Germinal center (tissue), 1 donor: Measurements from ENCODE around the gene PCDHB1.
"Not testable (repeated sequence)": the region's sequence is repeated elsewhere in the genome, so short reads cannot be mapped to it uniquely, and the experiment has no call there.

ENCODE experiments used
- DNase-seq: peaks from one replicate; pipeline ENCODE4 v3.0.0; 2012; ENCODE audit warnings: mixed read lengths, low spot score

The PCDHB1 gene

DNA sequence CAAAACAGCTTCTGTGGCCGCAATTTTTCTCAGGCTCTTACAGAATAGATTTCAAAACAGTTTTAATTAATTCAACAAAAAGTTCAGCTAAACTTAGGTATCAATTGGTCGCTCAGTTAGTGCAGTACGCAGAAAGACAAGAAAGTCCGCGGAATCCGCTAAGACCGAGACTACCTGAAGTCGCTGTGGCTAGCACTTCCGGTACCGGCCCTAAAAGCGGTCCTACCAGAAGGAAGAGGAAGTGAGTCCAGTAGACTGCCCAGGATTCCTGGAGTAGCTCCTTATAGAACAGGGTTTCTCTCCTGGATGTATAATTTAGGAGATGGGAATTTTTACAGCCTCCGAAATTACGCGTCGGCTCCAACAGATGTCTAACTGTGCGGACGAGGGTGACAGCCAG is 26.7 kb downstream of the PCDHB1 start:
- no peak for DNase-seq

DNA sequence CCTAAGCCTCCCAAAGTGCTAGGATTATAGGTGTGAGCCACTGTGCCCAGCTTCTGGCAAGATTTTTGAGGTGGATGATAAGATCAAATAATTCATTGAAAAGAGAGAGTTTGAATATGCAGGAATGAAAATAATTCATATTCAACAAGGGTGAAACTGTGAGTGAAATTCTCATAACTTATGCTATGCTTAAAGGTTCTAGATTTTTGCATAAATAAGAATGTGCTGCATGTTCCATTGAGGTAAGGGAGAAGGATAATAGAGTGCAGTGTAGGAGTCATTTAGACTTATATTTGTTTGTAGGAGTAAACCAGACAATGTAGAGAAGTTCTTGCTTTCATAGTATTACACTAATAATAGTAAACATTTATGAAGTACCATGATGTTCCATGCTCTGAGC is 31.1 kb downstream of the PCDHB1 start:
- DNase-seq, result no peak

GRCh38 chr5:141084487-141084989 is 33.4 kb downstream of the PCDHB1 start:
- DNase-seq, result no peak

- DNase-seq, result no peak
Observed at GRCh38 chr5:141094481-141095262, 43.5 kb downstream of the PCDHB1 start, which contains the start of gene PCDHB2. Gene PCDHB2 (plus strand): TSS chr5:141094615. CDS start chr5:141094791, 176 bp downstream.

DNA sequence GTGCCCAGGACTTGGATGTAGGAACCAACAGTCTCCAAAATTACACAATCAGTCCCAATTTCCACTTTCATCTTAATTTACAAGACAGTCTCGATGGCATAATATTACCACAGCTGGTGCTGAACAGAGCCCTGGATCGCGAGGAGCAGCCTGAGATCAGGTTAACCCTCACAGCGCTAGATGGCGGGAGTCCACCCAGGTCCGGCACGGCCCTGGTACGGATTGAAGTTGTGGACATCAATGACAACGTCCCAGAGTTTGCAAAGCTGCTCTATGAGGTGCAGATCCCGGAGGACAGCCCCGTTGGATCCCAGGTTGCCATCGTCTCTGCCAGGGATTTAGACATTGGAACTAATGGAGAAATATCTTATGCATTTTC is 44.1 kb downstream of the PCDHB1 start:
- no peak for DNase-seq

- DNase-seq, result not testable (repeated sequence)
Observed at GRCh38 chr5:141096181-141096580, 45.0 kb downstream of the PCDHB1 start.

- DNase-seq, result not testable (repeated sequence)
Observed at GRCh38 chr5:141096586-141096985, 45.4 kb downstream of the PCDHB1 start.

GRCh38 chr5:141100243-141100805 is 49.1 kb downstream of the PCDHB1 start, which contains the start of gene PCDHB3:
Gene PCDHB3 (plus strand): TSS chr5:141100473. CDS start chr5:141100650, 177 bp downstream.
- no peak for DNase-seq

DNA sequence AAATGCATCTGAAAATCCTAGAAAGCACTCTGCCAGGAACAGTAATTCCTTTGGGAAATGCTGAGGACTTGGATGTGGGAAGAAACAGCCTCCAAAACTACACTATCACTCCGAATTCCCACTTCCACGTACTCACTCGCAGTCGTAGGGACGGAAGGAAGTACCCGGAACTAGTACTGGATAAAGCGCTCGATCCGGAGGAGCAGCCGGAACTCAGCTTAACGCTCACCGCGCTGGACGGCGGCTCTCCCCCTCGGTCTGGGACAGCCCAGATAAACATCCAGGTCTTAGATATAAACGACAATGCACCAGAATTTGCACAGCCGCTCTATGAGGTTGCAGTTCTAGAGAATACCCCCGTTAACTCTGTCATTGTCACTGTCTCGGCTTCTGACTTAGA is 49.9 kb downstream of the PCDHB1 start:
- DNase-seq, result no peak

DNA sequence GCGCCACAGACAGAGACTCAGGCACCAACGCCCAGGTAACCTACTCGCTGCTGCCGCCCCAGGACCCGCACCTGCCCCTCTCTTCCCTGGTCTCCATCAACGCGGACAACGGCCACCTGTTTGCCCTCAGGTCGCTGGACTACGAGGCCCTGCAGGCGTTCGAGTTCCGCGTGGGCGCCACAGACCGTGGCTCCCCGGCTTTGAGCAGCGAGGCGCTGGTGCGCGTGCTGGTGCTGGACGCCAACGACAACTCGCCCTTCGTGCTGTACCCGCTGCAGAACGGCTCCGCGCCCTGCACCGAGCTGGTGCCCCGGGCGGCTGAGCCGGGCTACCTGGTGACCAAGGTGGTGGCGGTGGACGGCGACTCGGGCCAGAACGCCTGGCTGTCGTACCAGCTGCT is 50.9 kb downstream of the PCDHB1 start:
- not testable (repeated sequence) for DNase-seq

GRCh38 chr5:141102471-141102870 is 51.3 kb downstream of the PCDHB1 start:
- not testable (repeated sequence) for DNase-seq

- DNase-seq, result no peak
Observed at GRCh38 chr5:141105350-141105749, 54.2 kb downstream of the PCDHB1 start.
